K562 (cell line): ENCODE data around the gene TMA16. TPM values are rescaled to one million over a fixed set of nuclear protein-coding genes. Genes with fewer than 3 reads are reported as not detected.

Experiments used
- ARHGAP35 ChIP-seq: fragments of 450-650 bp; IDR thresholded peaks from 2 replicates; pipeline ENCODE4 v1.6.1; 2018; ENCODE audit not compliant: partially characterized antibody
- DIDO1 ChIP-seq: fragments of 450-650 bp; IDR thresholded peaks from 2 replicates; pipeline ENCODE4 v1.6.1; 2016; ENCODE audit warnings: low read depth, missing biosample characterization, missing genetic modification characterization
- EGR1 ChIP-seq: fragments of 450-650 bp; conservative IDR thresholded peaks from 2 replicates; pipeline ENCODE4 v1.6.1; 2017; ENCODE audit warnings: mild to moderate bottlenecking
- EWSR1 ChIP-seq: fragments of 450-650 bp; IDR thresholded peaks from 2 replicates; pipeline ENCODE4 v1.6.1; 2018; ENCODE audit warnings: borderline replicate concordance, mild to moderate bottlenecking, low read depth, moderate library complexity; ENCODE audit not compliant: partially characterized antibody
- HNRNPLL ChIP-seq: fragments of 200-400 bp; formaldehyde crosslinking; IDR thresholded peaks from 2 replicates; pipeline ENCODE4 v1.6.1; 2017; ENCODE audit warnings: low read length, low read depth, mild to moderate bottlenecking; ENCODE audit not compliant: poor library complexity, severe bottlenecking
- L3MBTL2 ChIP-seq: fragments of 450-650 bp; IDR thresholded peaks from 2 replicates; pipeline ENCODE4 v1.6.1; 2016; ENCODE audit warnings: mild to moderate bottlenecking, moderate library complexity
- LARP7 ChIP-seq: fragments of 450-650 bp; IDR thresholded peaks from 2 replicates; pipeline ENCODE4 v1.6.1; 2016
- MAFF ChIP-seq: IDR thresholded peaks from 2 replicates; pipeline ENCODE4 v1.6.1; 2012; ENCODE audit warnings: low read length, improper control_type of control experiment
- SAFB2 ChIP-seq: fragments of 200-400 bp; formaldehyde crosslinking; IDR thresholded peaks from 2 replicates; pipeline ENCODE4 v1.6.1; 2018; ENCODE audit warnings: borderline replicate concordance, low read length, low read depth, moderate library complexity; ENCODE audit not compliant: severe bottlenecking
- SIN3A ChIP-seq, 2 experiments: fragments of 150-350 bp in 1 of 2; IDR thresholded peaks; 2 replicates each; pipeline ENCODE4 v1.6.1; 2011 to 2016; ENCODE audit warnings: borderline replicate concordance in 2 of 2, low read depth in 2 of 2, low read length in 2 of 2, mild to moderate bottlenecking in 2 of 2, moderate library complexity in 2 of 2; ENCODE audit not compliant: control insufficient read depth in 1 of 2
- SMAD1 ChIP-seq: fragments of 150-350 bp; IDR thresholded peaks from 2 replicates; pipeline ENCODE4 v1.6.1; 2014; ENCODE audit warnings: low read length, low read depth; ENCODE audit not compliant: partially characterized antibody
- STAT5A ChIP-seq: IDR thresholded peaks from 2 replicates; pipeline ENCODE4 v1.6.1; 2012; ENCODE audit warnings: low read length, inconsistent platforms, borderline replicate concordance
- U2AF1 ChIP-seq: fragments of 200-400 bp; formaldehyde crosslinking; optimal IDR thresholded peaks from 2 replicates; pipeline ENCODE3; 2017; ENCODE audit warnings: mild to moderate bottlenecking, low read depth, low read length, moderate library complexity
- ZNF217 ChIP-seq: sonication (generic); formaldehyde crosslinking; IDR thresholded peaks from 2 replicates; pipeline ENCODE4 v1.8.0; 2022; ENCODE audit warnings: mild to moderate bottlenecking, missing genetic modification reagents
- polyA plus RNA-seq, 8 experiments: library from polyadenylated mRNA; depleted of rRNA in 4 of 8; stranded (reverse) in 5 of 8; unstranded in 3 of 8; fragments of >200 nt; fragmentation: Nextera tagmentation in 2 of 8; fragmentation: Illumina TruSeq in 1 of 8; extraction: Ambion mirVana in 2 of 8; extraction: Trizol in 1 of 8; gene quantifications; 2 replicates each; pipeline versions ENCODE4 v1.2.1 to v1.2.3, GENCODE V29; 2011 to 2014; ENCODE audit warnings: inconsistent platforms in 1 of 8, missing spikeins in 1 of 8
- total RNA-seq, 7 experiments: library from RNA; depleted of rRNA in 6 of 7; stranded (reverse); fragments of >200 nt in 6 of 7; fragmentation: Illumina TruSeq in 2 of 7; extraction: Trizol in 2 of 7; gene quantifications; 2 replicates each; pipeline versions ENCODE4 v1.2.1 to v1.2.3, GENCODE V29; 2011 to 2021; ENCODE audit warnings: low replicate concordance in 1 of 7
- TF ChIP-seq, protein P1 (sequence below): fragments of 450-650 bp; IDR thresholded peaks from 2 replicates; pipeline ENCODE4 v1.6.1; 2016
- TF ChIP-seq, protein P2 (sequence below): fragments of 450-650 bp; IDR thresholded peaks from 2 replicates; pipeline ENCODE4 v1.6.1; 2016; ENCODE audit warnings: low read depth, mild to moderate bottlenecking, moderate library complexity
- TF ChIP-seq, protein P3 (sequence below): fragments of 450-650 bp; IDR thresholded peaks from 2 replicates; pipeline ENCODE4 v1.6.1; 2018; ENCODE audit not compliant: partially characterized antibody
- TF ChIP-seq, protein P4 (sequence below): fragments of 250-450 bp; sonication (Bioruptor Pico); IDR thresholded peaks from 2 replicates; pipeline ENCODE4 v1.8.0; 2022; ENCODE audit warnings: inconsistent platforms, mild to moderate bottlenecking, moderate library complexity, borderline replicate concordance
- TF ChIP-seq, protein P5 (sequence below): fragments of 250-450 bp; sonication (Bioruptor Pico); IDR thresholded peaks from 2 replicates; pipeline ENCODE4 v1.8.0; 2021; ENCODE audit warnings: borderline replicate concordance, mild to moderate bottlenecking, moderate library complexity; ENCODE audit not compliant: poor library complexity, severe bottlenecking

TMA16 gene
- total and polyA plus RNA-seq, 9 of the 15 experiments (the other 6 are each of a cell fraction or from before 2014, with no cell fraction given) = 27.7 to 74.8 (median 66.6) TPM

DNA sequence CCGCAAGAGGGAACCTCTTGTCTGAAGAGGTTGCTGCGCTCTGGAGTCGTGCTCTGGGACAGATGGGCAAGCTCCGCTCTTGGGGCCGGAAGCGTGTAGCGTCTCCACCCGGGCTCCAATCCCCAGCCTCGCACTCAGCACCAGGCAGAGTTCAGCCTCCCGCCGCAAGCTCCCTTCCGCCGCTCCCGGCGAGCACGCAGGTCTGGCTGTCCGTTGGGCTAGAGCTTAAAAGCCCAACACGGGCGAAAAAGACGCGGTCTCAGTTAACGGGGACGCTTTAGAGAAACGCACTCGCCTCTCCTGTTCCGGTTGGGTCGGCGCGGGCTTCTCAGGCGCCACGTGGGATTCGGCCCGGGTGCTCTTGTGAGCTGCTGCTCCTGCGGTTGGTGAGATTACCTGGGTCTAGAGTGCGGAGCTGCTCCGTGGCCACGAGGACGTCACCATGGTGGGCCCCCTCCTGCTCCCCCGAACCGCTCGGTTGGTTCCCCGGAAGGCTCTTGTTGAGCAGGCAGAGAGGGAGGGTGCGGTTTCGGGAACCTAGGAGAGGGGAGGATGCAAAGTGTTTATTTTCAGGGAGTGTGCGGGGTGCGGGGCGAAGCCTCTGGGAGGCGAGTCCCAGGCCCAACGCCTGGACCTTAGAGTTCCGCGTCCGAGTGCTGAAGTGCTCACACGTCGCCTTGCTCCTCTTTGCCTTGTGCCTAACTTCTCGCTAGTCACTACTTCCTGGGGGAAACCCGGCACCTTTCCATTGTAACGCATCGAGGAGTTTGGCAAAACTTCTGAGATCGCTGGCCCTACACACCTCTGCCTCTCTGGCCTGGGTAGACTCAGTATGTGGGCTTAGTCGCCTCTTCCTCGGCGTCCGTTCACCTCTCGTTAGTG, at the start of gene TMA16 (continued):
- TF ChIP-seq, protein P1, sequence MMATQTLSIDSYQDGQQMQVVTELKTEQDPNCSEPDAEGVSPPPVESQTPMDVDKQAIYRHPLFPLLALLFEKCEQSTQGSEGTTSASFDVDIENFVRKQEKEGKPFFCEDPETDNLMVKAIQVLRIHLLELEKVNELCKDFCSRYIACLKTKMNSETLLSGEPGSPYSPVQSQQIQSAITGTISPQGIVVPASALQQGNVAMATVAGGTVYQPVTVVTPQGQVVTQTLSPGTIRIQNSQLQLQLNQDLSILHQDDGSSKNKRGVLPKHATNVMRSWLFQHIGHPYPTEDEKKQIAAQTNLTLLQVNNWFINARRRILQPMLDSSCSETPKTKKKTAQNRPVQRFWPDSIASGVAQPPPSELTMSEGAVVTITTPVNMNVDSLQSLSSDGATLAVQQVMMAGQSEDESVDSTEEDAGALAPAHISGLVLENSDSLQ = peak; percentile 33; the same call in 1 of the 2 replicates
- TF ChIP-seq ZNF217 (CRISPR knock-in tag) = no peak
- no peak for TF ChIP-seq SAFB2
- TF ChIP-seq, protein P2, sequence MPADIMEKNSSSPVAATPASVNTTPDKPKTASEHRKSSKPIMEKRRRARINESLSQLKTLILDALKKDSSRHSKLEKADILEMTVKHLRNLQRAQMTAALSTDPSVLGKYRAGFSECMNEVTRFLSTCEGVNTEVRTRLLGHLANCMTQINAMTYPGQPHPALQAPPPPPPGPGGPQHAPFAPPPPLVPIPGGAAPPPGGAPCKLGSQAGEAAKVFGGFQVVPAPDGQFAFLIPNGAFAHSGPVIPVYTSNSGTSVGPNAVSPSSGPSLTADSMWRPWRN = no peak
- peak; percentile 47; the same call in 1 of the 2 replicates for TF ChIP-seq STAT5A
- TF ChIP-seq SMAD1 = peak; percentile 62
- TF ChIP-seq EWSR1 = no peak
- TF ChIP-seq, protein P3, sequence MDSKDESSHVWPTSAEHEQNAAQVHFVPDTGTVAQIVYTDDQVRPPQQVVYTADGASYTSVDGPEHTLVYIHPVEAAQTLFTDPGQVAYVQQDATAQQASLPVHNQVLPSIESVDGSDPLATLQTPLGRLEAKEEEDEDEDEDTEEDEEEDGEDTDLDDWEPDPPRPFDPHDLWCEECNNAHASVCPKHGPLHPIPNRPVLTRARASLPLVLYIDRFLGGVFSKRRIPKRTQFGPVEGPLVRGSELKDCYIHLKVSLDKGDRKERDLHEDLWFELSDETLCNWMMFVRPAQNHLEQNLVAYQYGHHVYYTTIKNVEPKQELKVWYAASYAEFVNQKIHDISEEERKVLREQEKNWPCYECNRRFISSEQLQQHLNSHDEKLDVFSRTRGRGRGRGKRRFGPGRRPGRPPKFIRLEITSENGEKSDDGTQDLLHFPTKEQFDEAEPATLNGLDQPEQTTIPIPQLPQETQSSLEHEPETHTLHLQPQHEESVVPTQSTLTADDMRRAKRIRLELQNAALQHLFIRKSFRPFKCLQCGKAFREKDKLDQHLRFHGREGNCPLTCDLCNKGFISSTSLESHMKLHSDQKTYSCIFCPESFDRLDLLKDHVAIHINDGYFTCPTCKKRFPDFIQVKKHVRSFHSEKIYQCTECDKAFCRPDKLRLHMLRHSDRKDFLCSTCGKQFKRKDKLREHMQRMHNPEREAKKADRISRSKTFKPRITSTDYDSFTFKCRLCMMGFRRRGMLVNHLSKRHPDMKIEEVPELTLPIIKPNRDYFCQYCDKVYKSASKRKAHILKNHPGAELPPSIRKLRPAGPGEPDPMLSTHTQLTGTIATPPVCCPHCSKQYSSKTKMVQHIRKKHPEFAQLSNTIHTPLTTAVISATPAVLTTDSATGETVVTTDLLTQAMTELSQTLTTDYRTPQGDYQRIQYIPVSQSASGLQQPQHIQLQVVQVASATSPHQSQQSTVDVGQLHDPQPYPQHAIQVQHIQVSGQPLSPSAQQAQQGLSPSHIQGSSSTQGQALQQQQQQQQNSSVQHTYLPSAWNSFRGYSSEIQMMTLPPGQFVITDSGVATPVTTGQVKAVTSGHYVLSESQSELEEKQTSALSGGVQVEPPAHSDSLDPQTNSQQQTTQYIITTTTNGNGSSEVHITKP = peak; percentile 48
- peak; percentile 87 for TF ChIP-seq L3MBTL2
- TF ChIP-seq EGR1 = no peak
- no peak for TF ChIP-seq LARP7
- TF ChIP-seq U2AF1 = peak; percentile 51
- peak; percentile 80 for TF ChIP-seq DIDO1 (tag)
- TF ChIP-seq MAFF = no peak
- TF ChIP-seq SIN3A (IDR thresholded peaks at IDR 0.05; ENCODE audit: borderline replicate concordance in 2 of 2, control insufficient read depth in 1 of 2, low read depth in 2 of 2, low read length in 2 of 2) = peak; percentile 75 to 77
- TF ChIP-seq, protein P4, sequence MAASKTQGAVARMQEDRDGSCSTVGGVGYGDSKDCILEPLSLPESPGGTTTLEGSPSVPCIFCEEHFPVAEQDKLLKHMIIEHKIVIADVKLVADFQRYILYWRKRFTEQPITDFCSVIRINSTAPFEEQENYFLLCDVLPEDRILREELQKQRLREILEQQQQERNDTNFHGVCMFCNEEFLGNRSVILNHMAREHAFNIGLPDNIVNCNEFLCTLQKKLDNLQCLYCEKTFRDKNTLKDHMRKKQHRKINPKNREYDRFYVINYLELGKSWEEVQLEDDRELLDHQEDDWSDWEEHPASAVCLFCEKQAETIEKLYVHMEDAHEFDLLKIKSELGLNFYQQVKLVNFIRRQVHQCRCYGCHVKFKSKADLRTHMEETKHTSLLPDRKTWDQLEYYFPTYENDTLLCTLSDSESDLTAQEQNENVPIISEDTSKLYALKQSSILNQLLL (CRISPR knock-in tag) = no peak
- no peak for TF ChIP-seq ARHGAP35
- peak; percentile 68 for TF ChIP-seq HNRNPLL
- TF ChIP-seq, protein P5, sequence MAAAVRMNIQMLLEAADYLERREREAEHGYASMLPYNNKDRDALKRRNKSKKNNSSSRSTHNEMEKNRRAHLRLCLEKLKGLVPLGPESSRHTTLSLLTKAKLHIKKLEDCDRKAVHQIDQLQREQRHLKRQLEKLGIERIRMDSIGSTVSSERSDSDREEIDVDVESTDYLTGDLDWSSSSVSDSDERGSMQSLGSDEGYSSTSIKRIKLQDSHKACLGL (CRISPR knock-in tag) = peak; percentile 88
